Liver (tissue), 9 donors: ENCODE measurements around the gene TAS1R2. TPM values are rescaled to one million over a fixed set of nuclear protein-coding genes. Genes with fewer than 3 reads are reported as not detected.

Experiments
- DNase-seq: peaks from one replicate; pipeline ENCODE4 v3.0.0-alpha.2; 2017; ENCODE audit warnings: low spot score
- H3K27ac ChIP-seq, 2 donors: one replicate each; pipeline ENCODE4 v1.7.0; 2013; ENCODE audit warnings: inconsistent platforms in 2 of 2, low read length in 2 of 2, control low read depth in 1 of 2, low read depth in 1 of 2, mild to moderate bottlenecking in 1 of 2
- H3K27me3 ChIP-seq, 4 donors: one replicate each; pipeline versions ENCODE4 v1.6.1 to v1.7.0; 2013; ENCODE audit warnings: low read length in 3 of 4, inconsistent platforms in 1 of 4, mild to moderate bottlenecking in 1 of 4, moderate library complexity in 1 of 4; ENCODE audit not compliant: control insufficient read depth in 4 of 4, insufficient read depth in 4 of 4
- H3K36me3 ChIP-seq, 4 donors: one replicate each; pipeline versions ENCODE4 v1.6.1 to v1.7.0; 2013; ENCODE audit warnings: low read length in 3 of 4, mild to moderate bottlenecking in 3 of 4, low read depth in 1 of 4, moderate library complexity in 1 of 4; ENCODE audit not compliant: control insufficient read depth in 4 of 4, insufficient read depth in 3 of 4
- H3K4me1 ChIP-seq, 4 donors: one replicate each; pipeline versions ENCODE4 v1.6.1 to v1.7.0; 2013; ENCODE audit warnings: low read length in 3 of 4, mild to moderate bottlenecking in 3 of 4, moderate library complexity in 1 of 4; ENCODE audit not compliant: control insufficient read depth in 4 of 4, insufficient read depth in 4 of 4
- H3K4me3 ChIP-seq, 3 donors: one replicate each; pipeline versions ENCODE4 v1.6.1 to v1.7.0; 2013; ENCODE audit warnings: low read length in 3 of 3, control low read depth in 1 of 3, low read depth in 1 of 3, mild to moderate bottlenecking in 1 of 3
- H3K9ac ChIP-seq, 2 donors: one replicate each; pipeline ENCODE4 v1.7.0; 2013; ENCODE audit warnings: low read length in 2 of 2, mild to moderate bottlenecking in 2 of 2, moderate library complexity in 2 of 2, control low read depth in 1 of 2, low read depth in 1 of 2
- H3K9me3 ChIP-seq, 4 donors: one replicate each; pipeline versions ENCODE4 v1.6.1 to v1.7.0; 2013; ENCODE audit warnings: low read length in 3 of 4; ENCODE audit not compliant: control insufficient read depth in 4 of 4
- EGR1 ChIP-seq, 2 donors: IDR thresholded peaks; 2 replicates each; pipeline ENCODE4 v1.6.1; 2016 to 2018; ENCODE audit warnings: antibody characterized with exemption in 2 of 2, low read depth in 2 of 2
- FOXA1 ChIP-seq: IDR thresholded peaks from 2 replicates; pipeline ENCODE4 v1.6.1; 2016; ENCODE audit warnings: antibody characterized with exemption
- FOXA2 ChIP-seq: IDR thresholded peaks from 2 replicates; pipeline ENCODE4 v1.6.1; 2016; ENCODE audit warnings: antibody characterized with exemption
- GABPA ChIP-seq, 2 donors: IDR thresholded peaks in 1 of 2; conservative IDR thresholded peaks in 1 of 2; 2 replicates each; pipeline ENCODE4 v1.6.1; 2016; ENCODE audit warnings: antibody characterized with exemption in 2 of 2, mild to moderate bottlenecking in 1 of 2, moderate library complexity in 1 of 2
- HNF4A ChIP-seq, 2 donors: conservative IDR thresholded peaks; 2 replicates each; pipeline ENCODE4 v1.6.1; 2016; ENCODE audit warnings: antibody characterized with exemption in 2 of 2, mild to moderate bottlenecking in 2 of 2
- HNF4G ChIP-seq: IDR thresholded peaks from 2 replicates; pipeline ENCODE4 v1.6.1; 2016; ENCODE audit warnings: antibody characterized with exemption
- JUND ChIP-seq, 2 donors: IDR thresholded peaks; 2 replicates each; pipeline ENCODE4 v1.6.1; 2016; ENCODE audit warnings: antibody characterized with exemption in 2 of 2
- NR2F2 ChIP-seq: IDR thresholded peaks from 2 replicates; pipeline ENCODE4 v1.6.1; 2016; ENCODE audit warnings: antibody characterized with exemption
- RAD21 ChIP-seq, 2 donors: IDR thresholded peaks; 2 replicates each; pipeline ENCODE4 v1.6.1; 2016; ENCODE audit warnings: antibody characterized with exemption in 2 of 2, mild to moderate bottlenecking in 2 of 2
- RXRA ChIP-seq, 2 donors: IDR thresholded peaks; 2 replicates each; pipeline ENCODE4 v1.6.1; 2017 to 2018; ENCODE audit warnings: antibody characterized with exemption in 2 of 2, mild to moderate bottlenecking in 1 of 2
- SP1 ChIP-seq: IDR thresholded peaks from 2 replicates; pipeline ENCODE4 v1.6.1; 2018; ENCODE audit warnings: antibody characterized with exemption, mild to moderate bottlenecking
- TAF1 ChIP-seq: conservative IDR thresholded peaks from 2 replicates; pipeline ENCODE4 v1.6.1; 2016; ENCODE audit warnings: antibody characterized with exemption, mild to moderate bottlenecking
- YY1 ChIP-seq: IDR thresholded peaks from 2 replicates; pipeline ENCODE4 v1.6.1; 2016; ENCODE audit warnings: antibody characterized with exemption, mild to moderate bottlenecking
- WGBS: extraction: QIAGEN DNeasy Blood & Tissue Kit; methylation state at CpG from one replicate; pipeline ENCODE4 v1.1.7; 2013; 5-methylcytosine and 5-hydroxymethylcytosine counted together
- polyA plus RNA-seq, 2 donors: library from polyadenylated mRNA; stranded (reverse) in 1 of 2; unstranded in 1 of 2; fragments of 200-250 nt in 1 of 2; fragments of >200 nt in 1 of 2; fragmentation: Nextera tagmentation in 1 of 2; extraction: Ambion mirVana in 1 of 2; gene quantifications; one replicate each; pipeline versions ENCODE4 v1.2.1 to v1.2.3, GENCODE V29; 2013 to 2015
- total RNA-seq, 2 donors: library from RNA; depleted of rRNA; stranded (reverse); fragments of >200 nt; gene quantifications; one replicate each; pipeline ENCODE4 v1.2.3, GENCODE V29; 2014
- TF ChIP-seq, protein P1 (sequence below): IDR thresholded peaks from 2 replicates; pipeline ENCODE4 v1.6.1; 2016; ENCODE audit warnings: antibody characterized with exemption
- TF ChIP-seq, protein P2 (sequence below): fragments of 150-350 bp; IDR thresholded peaks from 2 replicates; pipeline ENCODE4 v1.5.1; 2017; ENCODE audit warnings: improper control_type of control experiment, low read depth, low read length; ENCODE audit not compliant: missing input control
- TF ChIP-seq, protein P3 (sequence below): IDR thresholded peaks from 2 replicates; pipeline ENCODE4 v1.6.1; 2016; ENCODE audit warnings: antibody characterized with exemption, mild to moderate bottlenecking
- TF ChIP-seq, protein P4 (sequence below): IDR thresholded peaks from 2 replicates; pipeline ENCODE4 v1.6.1; 2016; ENCODE audit warnings: antibody characterized with exemption
- TF ChIP-seq, protein P5 (sequence below): IDR thresholded peaks from 2 replicates; pipeline ENCODE4 v1.6.1; 2016; ENCODE audit warnings: antibody characterized with exemption
- donor health status: healthy.
- donor health status: healthy.
- donor health status: healthy.
- donor health status: healthy.
- donor health status: healthy.

The TAS1R2 gene
- total and polyA plus RNA-seq, 4 donors: not detected

DNA sequence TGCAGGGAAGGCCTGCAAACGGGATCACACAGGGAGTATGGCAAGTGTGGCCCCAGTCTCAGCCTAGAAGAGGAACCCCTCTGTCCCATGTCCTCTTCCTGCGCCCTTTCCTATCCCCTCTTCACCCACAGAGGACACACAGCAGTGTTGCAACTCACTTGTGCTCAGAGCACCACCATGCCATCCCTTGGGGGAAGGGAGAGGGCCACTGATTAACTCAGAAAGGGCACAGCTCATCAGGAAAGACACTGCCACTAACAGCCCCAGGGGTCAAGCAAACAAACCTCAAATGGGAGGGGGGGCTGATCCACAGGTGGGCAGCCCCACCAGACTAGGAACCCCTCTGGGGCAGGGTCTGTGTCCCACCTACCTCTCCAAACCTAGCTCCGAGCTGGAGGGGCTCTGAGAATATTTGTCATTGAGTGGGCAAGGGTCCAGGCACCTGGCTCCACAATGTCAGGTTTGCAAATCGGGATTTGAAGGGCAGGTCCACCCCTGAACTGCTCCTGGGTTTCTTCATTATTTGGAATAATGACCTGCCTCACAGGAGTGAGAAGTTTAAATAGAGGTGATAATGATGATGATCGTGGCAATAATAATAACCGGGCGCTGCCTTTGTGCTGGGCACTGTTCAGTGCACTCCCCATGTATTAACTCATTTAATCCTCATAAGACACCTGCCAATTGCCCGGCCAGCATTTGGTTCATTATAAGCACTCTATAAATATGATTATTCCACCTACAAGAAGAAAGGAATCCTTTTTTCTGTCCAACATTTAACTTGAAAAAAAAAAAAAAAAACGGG lies 41.9 kb upstream of the TAS1R2 start (continued):
- TF ChIP-seq, protein P1, sequence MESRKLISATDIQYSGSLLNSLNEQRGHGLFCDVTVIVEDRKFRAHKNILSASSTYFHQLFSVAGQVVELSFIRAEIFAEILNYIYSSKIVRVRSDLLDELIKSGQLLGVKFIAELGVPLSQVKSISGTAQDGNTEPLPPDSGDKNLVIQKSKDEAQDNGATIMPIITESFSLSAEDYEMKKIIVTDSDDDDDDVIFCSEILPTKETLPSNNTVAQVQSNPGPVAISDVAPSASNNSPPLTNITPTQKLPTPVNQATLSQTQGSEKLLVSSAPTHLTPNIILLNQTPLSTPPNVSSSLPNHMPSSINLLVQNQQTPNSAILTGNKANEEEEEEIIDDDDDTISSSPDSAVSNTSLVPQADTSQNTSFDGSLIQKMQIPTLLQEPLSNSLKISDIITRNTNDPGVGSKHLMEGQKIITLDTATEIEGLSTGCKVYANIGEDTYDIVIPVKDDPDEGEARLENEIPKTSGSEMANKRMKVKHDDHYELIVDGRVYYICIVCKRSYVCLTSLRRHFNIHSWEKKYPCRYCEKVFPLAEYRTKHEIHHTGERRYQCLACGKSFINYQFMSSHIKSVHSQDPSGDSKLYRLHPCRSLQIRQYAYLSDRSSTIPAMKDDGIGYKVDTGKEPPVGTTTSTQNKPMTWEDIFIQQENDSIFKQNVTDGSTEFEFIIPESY: peak; percentile 34

DNA sequence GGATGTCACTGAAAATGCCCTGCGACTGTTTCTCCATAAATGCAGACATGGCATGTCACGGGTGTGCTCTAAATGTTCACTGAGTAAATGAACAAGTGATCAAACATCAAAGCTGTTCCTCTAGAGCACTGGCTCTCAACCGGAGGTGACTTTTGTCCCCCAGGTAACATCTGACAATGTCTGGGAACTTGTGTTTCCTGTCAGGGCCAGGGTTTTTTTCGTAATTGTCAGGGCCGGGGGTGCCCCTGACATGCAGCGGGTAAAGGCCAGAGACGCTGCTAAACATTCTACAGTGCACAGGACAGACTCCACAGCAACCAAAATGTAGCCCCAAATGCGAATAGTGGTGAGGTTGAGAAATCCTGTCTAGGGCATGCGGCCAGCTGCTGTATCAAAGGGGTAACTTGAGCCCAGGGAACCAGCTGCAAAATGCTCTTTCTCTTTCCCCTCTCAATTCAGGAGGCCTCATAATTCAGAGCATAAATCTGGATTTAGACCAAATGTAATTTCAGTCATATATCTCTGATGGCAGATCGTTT lies 40.9 kb upstream of the TAS1R2 start:
- Histone ChIP-seq H3K9ac (peak overlapping the region in 1 of 2 donors; percentile 24), H3K9me3 (no peaks in the 10 kb centered on the region), H3K27me3 (no peaks in the 10 kb centered on the region), H3K27ac (peak overlapping the region; percentile 85 to 94), H3K36me3 (peaks cover under 1 to 11% (median 7%) of the 10 kb centered on the region in 4 donors), H3K4me3 (peak overlapping the region; percentile 66 to 94 (median 88)), H3K4me1 (peaks cover 17 to 61% (median 45%) of the 10 kb centered on the region in 4 donors)
- peak; percentile 41 for DNase-seq
- WGBS: 29% methylated on average over 10 of the region's 10 CpGs
- TF ChIP-seq, protein P2, sequence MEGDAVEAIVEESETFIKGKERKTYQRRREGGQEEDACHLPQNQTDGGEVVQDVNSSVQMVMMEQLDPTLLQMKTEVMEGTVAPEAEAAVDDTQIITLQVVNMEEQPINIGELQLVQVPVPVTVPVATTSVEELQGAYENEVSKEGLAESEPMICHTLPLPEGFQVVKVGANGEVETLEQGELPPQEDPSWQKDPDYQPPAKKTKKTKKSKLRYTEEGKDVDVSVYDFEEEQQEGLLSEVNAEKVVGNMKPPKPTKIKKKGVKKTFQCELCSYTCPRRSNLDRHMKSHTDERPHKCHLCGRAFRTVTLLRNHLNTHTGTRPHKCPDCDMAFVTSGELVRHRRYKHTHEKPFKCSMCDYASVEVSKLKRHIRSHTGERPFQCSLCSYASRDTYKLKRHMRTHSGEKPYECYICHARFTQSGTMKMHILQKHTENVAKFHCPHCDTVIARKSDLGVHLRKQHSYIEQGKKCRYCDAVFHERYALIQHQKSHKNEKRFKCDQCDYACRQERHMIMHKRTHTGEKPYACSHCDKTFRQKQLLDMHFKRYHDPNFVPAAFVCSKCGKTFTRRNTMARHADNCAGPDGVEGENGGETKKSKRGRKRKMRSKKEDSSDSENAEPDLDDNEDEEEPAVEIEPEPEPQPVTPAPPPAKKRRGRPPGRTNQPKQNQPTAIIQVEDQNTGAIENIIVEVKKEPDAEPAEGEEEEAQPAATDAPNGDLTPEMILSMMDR: no peak
- no peak for TF ChIP-seq HNF4G
- TF ChIP-seq, protein P3, sequence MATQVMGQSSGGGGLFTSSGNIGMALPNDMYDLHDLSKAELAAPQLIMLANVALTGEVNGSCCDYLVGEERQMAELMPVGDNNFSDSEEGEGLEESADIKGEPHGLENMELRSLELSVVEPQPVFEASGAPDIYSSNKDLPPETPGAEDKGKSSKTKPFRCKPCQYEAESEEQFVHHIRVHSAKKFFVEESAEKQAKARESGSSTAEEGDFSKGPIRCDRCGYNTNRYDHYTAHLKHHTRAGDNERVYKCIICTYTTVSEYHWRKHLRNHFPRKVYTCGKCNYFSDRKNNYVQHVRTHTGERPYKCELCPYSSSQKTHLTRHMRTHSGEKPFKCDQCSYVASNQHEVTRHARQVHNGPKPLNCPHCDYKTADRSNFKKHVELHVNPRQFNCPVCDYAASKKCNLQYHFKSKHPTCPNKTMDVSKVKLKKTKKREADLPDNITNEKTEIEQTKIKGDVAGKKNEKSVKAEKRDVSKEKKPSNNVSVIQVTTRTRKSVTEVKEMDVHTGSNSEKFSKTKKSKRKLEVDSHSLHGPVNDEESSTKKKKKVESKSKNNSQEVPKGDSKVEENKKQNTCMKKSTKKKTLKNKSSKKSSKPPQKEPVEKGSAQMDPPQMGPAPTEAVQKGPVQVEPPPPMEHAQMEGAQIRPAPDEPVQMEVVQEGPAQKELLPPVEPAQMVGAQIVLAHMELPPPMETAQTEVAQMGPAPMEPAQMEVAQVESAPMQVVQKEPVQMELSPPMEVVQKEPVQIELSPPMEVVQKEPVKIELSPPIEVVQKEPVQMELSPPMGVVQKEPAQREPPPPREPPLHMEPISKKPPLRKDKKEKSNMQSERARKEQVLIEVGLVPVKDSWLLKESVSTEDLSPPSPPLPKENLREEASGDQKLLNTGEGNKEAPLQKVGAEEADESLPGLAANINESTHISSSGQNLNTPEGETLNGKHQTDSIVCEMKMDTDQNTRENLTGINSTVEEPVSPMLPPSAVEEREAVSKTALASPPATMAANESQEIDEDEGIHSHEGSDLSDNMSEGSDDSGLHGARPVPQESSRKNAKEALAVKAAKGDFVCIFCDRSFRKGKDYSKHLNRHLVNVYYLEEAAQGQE: no peak
- TF ChIP-seq SP1: peak; percentile 91
- TF ChIP-seq, protein P4, sequence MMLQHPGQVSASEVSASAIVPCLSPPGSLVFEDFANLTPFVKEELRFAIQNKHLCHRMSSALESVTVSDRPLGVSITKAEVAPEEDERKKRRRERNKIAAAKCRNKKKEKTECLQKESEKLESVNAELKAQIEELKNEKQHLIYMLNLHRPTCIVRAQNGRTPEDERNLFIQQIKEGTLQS: peak; percentile 24
- TF ChIP-seq, protein P5, sequence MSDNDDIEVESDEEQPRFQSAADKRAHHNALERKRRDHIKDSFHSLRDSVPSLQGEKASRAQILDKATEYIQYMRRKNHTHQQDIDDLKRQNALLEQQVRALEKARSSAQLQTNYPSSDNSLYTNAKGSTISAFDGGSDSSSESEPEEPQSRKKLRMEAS: peak; percentile 45
- TF ChIP-seq FOXA2: peak; percentile 23
- peak; percentile 81 to 87 for TF ChIP-seq HNF4A (conservative IDR thresholded peaks at IDR 0.05)
- no peak for TF ChIP-seq EGR1 (IDR thresholded peaks at IDR 0.05; ENCODE audit: low read depth in 2 of 2)
- TF ChIP-seq YY1: peak; percentile 60
- no peak for TF ChIP-seq RAD21 (IDR thresholded peaks at IDR 0.05)
- no peak for TF ChIP-seq TAF1
- TF ChIP-seq JUND (IDR thresholded peaks at IDR 0.05): peak in 1 of 2 donors; percentile 44
- peak in 1 of 2 donors; percentile 40 for TF ChIP-seq GABPA (IDR thresholded peaks at IDR 0.05 in 1 of 2, conservative IDR thresholded peaks at IDR 0.05 in 1 of 2)
- TF ChIP-seq RXRA (IDR thresholded peaks at IDR 0.05): peak; percentile 95 to 97
- TF ChIP-seq FOXA1: peak; percentile 7
- TF ChIP-seq, protein P1: peak; percentile 76
- TF ChIP-seq NR2F2: peak; percentile 28
